K562 (cell line): ENCODE results near the gene DAB1. TPM values are rescaled to one million over a fixed set of nuclear protein-coding genes. Genes with fewer than 3 reads are reported as not detected.

Experiments used
- ATAC-seq: fragments of 200-7000 bp; cut with Tn5 transposase; 3 replicates; pipeline ENCODE4 v1.9.1; 2020; ENCODE audit warnings: moderate library complexity
- BruUV-seq: library from RNA; stranded (reverse); fragments of 400-500 nt; replicated peaks from 2 replicates; lab custom pipeline; 2021; lab: Mats Ljungman, UMichigan
- CTCF ChIA-PET: fragments of 300-600 bp; formaldehyde crosslinking; extraction: SDS; loops from one replicate; lab custom pipeline; 2021; ENCODE audit warnings: low intra/inter-chr PET ratio; lab: Yijun Ruan, JAX
- POLR2A ChIA-PET: fragments of 300-600, 350-650 bp; sonication (Branson Sonifier 250); formaldehyde crosslinking; extraction: SDS; loops from one replicate; lab custom pipeline; 2021; ENCODE audit warnings: antibody characterized with exemption, inconsistent platforms; lab: Yijun Ruan, JAX
- DNase-seq, 4 experiments: peaks; one replicate each; pipeline versions ENCODE4 v3.0.0 to v3.0.0-alpha.2; 2011 to 2018; ENCODE audit warnings: low spot score in 3 of 4, mixed read lengths in 3 of 4; ENCODE audit errors: extremely low read depth in 1 of 4
- FAIRE-seq: peaks from 2 replicates; lab custom pipeline; 2011; peaks lifted over from hg19 to GRCh38; lab: Jason Lieb, UNC
- H2AFZ ChIP-seq: 2 replicates; pipeline ENCODE4 v1.6.0; 2011; ENCODE audit warnings: low read depth, low read length, control low read depth, inconsistent platforms
- H3K27ac ChIP-seq: fragments of 200-600 bp; 3 replicates; pipeline ENCODE4 v1.8.0; 2011; ENCODE audit warnings: low read depth, mild to moderate bottlenecking, control low read depth, inconsistent platforms, low read length, moderate library complexity, mixed read lengths; ENCODE audit errors: extremely low read depth
- H3K27me3 ChIP-seq, 2 experiments: fragments of 300-600 bp in 1 of 2; 2 replicates in 1 of 2; 3 replicates in 1 of 2; pipeline versions ENCODE4 v1.6.0 to v1.8.0; 2011; ENCODE audit warnings: inconsistent platforms in 2 of 2, low read length in 2 of 2, mild to moderate bottlenecking in 1 of 2, mixed read lengths in 1 of 2, moderate library complexity in 1 of 2; ENCODE audit not compliant: control insufficient read depth in 2 of 2, insufficient read depth in 2 of 2
- H3K36me3 ChIP-seq: fragments of 300-600 bp; 3 replicates; pipeline ENCODE4 v1.8.0; 2011; ENCODE audit warnings: mild to moderate bottlenecking, low read length, inconsistent platforms; ENCODE audit not compliant: control insufficient read depth, insufficient read depth
- H3K4me1 ChIP-seq, 2 experiments: fragments of 200-600 bp in 1 of 2; replicated peaks in 1 of 2; 2 replicates in 1 of 2; 3 replicates in 1 of 2; pipeline versions ENCODE4 v1.5.1 to v1.8.0; 2011; ENCODE audit warnings: inconsistent platforms in 2 of 2, low read length in 2 of 2, mild to moderate bottlenecking in 1 of 2, mixed read lengths in 1 of 2, moderate library complexity in 1 of 2; ENCODE audit not compliant: control insufficient read depth in 2 of 2, insufficient read depth in 2 of 2
- H3K4me2 ChIP-seq: 2 replicates; pipeline ENCODE4 v1.6.1; 2011; ENCODE audit warnings: low read length, control low read depth, inconsistent platforms, mixed read lengths; ENCODE audit not compliant: insufficient read depth
- H3K4me3 ChIP-seq: fragments of 200-600 bp; sonication (generic), shearing (Covaris generic); 2 replicates; pipeline ENCODE4 v1.5.1; 2016; ENCODE audit warnings: control low read depth, inconsistent platforms
- H3K79me2 ChIP-seq: fragments of 200-600 bp; 3 replicates; pipeline ENCODE4 v1.8.0; 2011; ENCODE audit warnings: low read length, inconsistent platforms; ENCODE audit not compliant: control insufficient read depth, insufficient read depth
- H3K9ac ChIP-seq, 2 experiments: 2 replicates each; pipeline versions ENCODE4 v1.6.0 to v1.6.1; 2011; ENCODE audit warnings: low read depth in 2 of 2, low read length in 2 of 2, control low read depth in 1 of 2, inconsistent platforms in 1 of 2, mild to moderate bottlenecking in 1 of 2, mixed read lengths in 1 of 2; ENCODE audit not compliant: insufficient read depth in 1 of 2
- H3K9me1 ChIP-seq: one replicate; pipeline ENCODE4 v1.6.0; 2011; ENCODE audit warnings: inconsistent platforms, mild to moderate bottlenecking, low read length, moderate library complexity; ENCODE audit not compliant: control insufficient read depth, insufficient read depth
- H3K9me3 ChIP-seq: replicated peaks from 2 replicates; pipeline ENCODE4 v1.5.1; 2011; ENCODE audit warnings: low read depth, low read length, inconsistent platforms; ENCODE audit not compliant: control insufficient read depth, insufficient read depth
- H4K20me1 ChIP-seq: replicated peaks from 2 replicates; pipeline ENCODE4 v1.6.1; 2011; ENCODE audit warnings: low read length, inconsistent platforms, mixed read lengths; ENCODE audit not compliant: control insufficient read depth, insufficient read depth
- ATF1 ChIP-seq, 2 experiments: fragments of 450-650 bp in 1 of 2; IDR thresholded peaks; 2 replicates each; pipeline ENCODE4 v1.6.1; 2016; ENCODE audit warnings: missing compliant biosample characterization in 1 of 2, missing genetic modification characterization in 1 of 2
- CBX5 ChIP-seq: IDR thresholded peaks from 2 replicates; pipeline ENCODE4 v1.6.1; 2014; ENCODE audit warnings: low read depth, borderline replicate concordance
- CHAMP1 ChIP-seq: fragments of 450-650 bp; IDR thresholded peaks from 2 replicates; pipeline ENCODE4 v1.6.1; 2016; ENCODE audit warnings: mild to moderate bottlenecking
- CHCHD3 ChIP-seq: fragments of 250-450 bp; sonication (Bioruptor Pico); IDR thresholded peaks from 2 replicates; pipeline ENCODE4 v2.1.2; 2022; ENCODE audit warnings: mild to moderate bottlenecking
- HLTF ChIP-seq: fragments of 450-650 bp; IDR thresholded peaks from 2 replicates; pipeline ENCODE4 v1.6.1; 2016
- HNRNPK ChIP-seq: fragments of 200-400 bp; formaldehyde crosslinking; IDR thresholded peaks from one replicate; pipeline ENCODE4 v1.6.1; 2018; ENCODE audit warnings: mild to moderate bottlenecking, low read depth, low read length; ENCODE audit not compliant: poor library complexity, severe bottlenecking
- KHSRP ChIP-seq: fragments of 450-650 bp; IDR thresholded peaks from 2 replicates; pipeline ENCODE4 v1.6.1; 2017
- NCOA2 ChIP-seq, 2 experiments: fragments of 450-650 bp; IDR thresholded peaks; 2 replicates each; pipeline ENCODE4 v1.6.1; 2018; ENCODE audit warnings: mild to moderate bottlenecking in 2 of 2, moderate library complexity in 1 of 2; ENCODE audit not compliant: partially characterized antibody in 2 of 2
- NCOR1 ChIP-seq: fragments of 450-650 bp; IDR thresholded peaks from 2 replicates; pipeline ENCODE4 v1.6.1; 2016; ENCODE audit warnings: mild to moderate bottlenecking, moderate library complexity
- NFE2L1 ChIP-seq: fragments of 450-650 bp; IDR thresholded peaks from 2 replicates; pipeline ENCODE4 v1.6.1; 2016; ENCODE audit warnings: missing genetic modification characterization, low read depth, mild to moderate bottlenecking, missing compliant biosample characterization, moderate library complexity, borderline replicate concordance
- PCBP2 ChIP-seq: fragments of 200-400 bp; formaldehyde crosslinking; IDR thresholded peaks from 2 replicates; pipeline ENCODE4 v1.6.1; 2018; ENCODE audit warnings: low read length, low read depth, mild to moderate bottlenecking, moderate library complexity; ENCODE audit not compliant: poor library complexity, severe bottlenecking
- PHB2 ChIP-seq: fragments of 450-650 bp; IDR thresholded peaks from 2 replicates; pipeline ENCODE4 v1.6.1; 2017; ENCODE audit warnings: low read depth
- RAD51 ChIP-seq: fragments of 450-650 bp; IDR thresholded peaks from 2 replicates; pipeline ENCODE4 v1.7.1; 2016; ENCODE audit warnings: low read depth, mild to moderate bottlenecking, borderline replicate concordance
- SIRT6 ChIP-seq: IDR thresholded peaks from one replicate; pipeline ENCODE4 v1.6.1; 2012; ENCODE audit warnings: low read depth, mild to moderate bottlenecking, control low read depth, inconsistent platforms, low read length, moderate library complexity
- ZNF197 ChIP-seq: fragments of 200-800 bp; sonication (Bioruptor generic); IDR thresholded peaks from 2 replicates; pipeline ENCODE4 v1.6.1; 2016; ENCODE audit warnings: low read depth, missing genetic modification characterization, missing compliant biosample characterization
- ZNF280B ChIP-seq: fragments of 250-450 bp; sonication (Bioruptor Pico); IDR thresholded peaks from 2 replicates; pipeline ENCODE4 v1.5.1; 2021; ENCODE audit warnings: mild to moderate bottlenecking
- ZNF57 ChIP-seq: fragments of 450-650 bp; formaldehyde crosslinking; IDR thresholded peaks from 2 replicates; pipeline ENCODE4 v1.4.0; 2020; ENCODE audit warnings: mild to moderate bottlenecking, moderate library complexity
- ZNF584 ChIP-seq: fragments of 200-800 bp; sonication (Bioruptor generic); IDR thresholded peaks from 2 replicates; pipeline ENCODE4 v1.6.1; 2016; ENCODE audit warnings: low read depth, mild to moderate bottlenecking, missing genetic modification characterization, missing compliant biosample characterization
- ZNF77 ChIP-seq: fragments of 250-450 bp; sonication (Bioruptor Pico); IDR thresholded peaks from 2 replicates; pipeline ENCODE4 v1.5.0; 2020
- WGBS: fragments of 100-300 bp; shearing (Covaris generic); methylation state at CpG from one replicate; pipeline ENCODE4 v1.1.6; 2016; ENCODE audit warnings: low coverage, mixed read lengths; ENCODE audit not compliant: insufficient coverage; ENCODE audit errors: missing lambda C conversion rate; 5-methylcytosine and 5-hydroxymethylcytosine counted together
- in situ Hi-C: fragments of 300-500 bp; cut with MboI; formaldehyde crosslinking; loops from 4 replicates; pipeline ENCODE4 v1.15.0; 2018; ENCODE audit warnings: inconsistent platforms, mixed read lengths
- intact Hi-C: fragments of 100-400 bp; cut with micrococcal nuclease; formaldehyde crosslinking; loops from 2 replicates; pipeline ENCODE4 v1.14.2; 2022
- polyA plus RNA-seq, 8 experiments: library from polyadenylated mRNA; depleted of rRNA in 4 of 8; stranded (reverse) in 5 of 8; unstranded in 3 of 8; fragments of >200 nt; fragmentation: Nextera tagmentation in 2 of 8; fragmentation: Illumina TruSeq in 1 of 8; extraction: Ambion mirVana in 2 of 8; extraction: Trizol in 1 of 8; gene quantifications; 2 replicates each; pipeline versions ENCODE4 v1.2.1 to v1.2.3, GENCODE V29; 2011 to 2014; ENCODE audit warnings: inconsistent platforms in 1 of 8, missing spikeins in 1 of 8
- total RNA-seq, 7 experiments: library from RNA; depleted of rRNA in 6 of 7; stranded (reverse); fragments of >200 nt in 6 of 7; fragmentation: Illumina TruSeq in 2 of 7; extraction: Trizol in 2 of 7; gene quantifications; 2 replicates each; pipeline versions ENCODE4 v1.2.1 to v1.2.3, GENCODE V29; 2011 to 2021; ENCODE audit warnings: low replicate concordance in 1 of 7

Gene DAB1
- total and polyA plus RNA-seq, 9 of the 15 experiments (the other 6 are each of a cell fraction or from before 2014, with no cell fraction given), result not detected

GRCh38 chr1:57337623-57338022 is 86.2 kb downstream of the DAB1 start (continued):
- no peak for TF ChIP-seq ZNF197 (CRISPR knock-in tag)
- TF ChIP-seq HNRNPK, result no peak
- TF ChIP-seq ZNF57 (CRISPR knock-in tag), result no peak
- no peak for TF ChIP-seq CHAMP1

- Histone ChIP-seq H3K4me3 (no peak overlapping the region), H3K9me1 (no peaks in the 10 kb centered on the region), H2AFZ (no peak overlapping the region), H3K4me1 (no peaks in the 10 kb centered on the region), H3K9me3 (no peaks in the 10 kb centered on the region), H3K27me3 (peaks cover 0 to 4% of the 10 kb centered on the region in 2 experiments; a peak in 2 of 5 replicates), H3K79me2 (no peaks in the 10 kb centered on the region), H3K4me2 (no peak overlapping the region), H4K20me1 (no peaks in the 10 kb centered on the region), H3K36me3 (no peaks in the 10 kb centered on the region), H3K27ac (no peak overlapping the region), H3K9ac (no peak overlapping the region)
- no peak for DNase-seq
- POLR2A ChIA-PET, result no interaction called here
- BruUV-seq, result no TSS peak
- intact Hi-C loops, result no loop called here
- 0% methylated on average over 2 of the region's 2 CpGs for WGBS
- TF ChIP-seq CBX5 (no peak), NFE2L1 (tag) (no peak), RAD51 (no peak), PCBP2 (no peak), NCOA2 (IDR thresholded peaks at IDR 0.05; ENCODE audit: partially characterized antibody in 2 of 2) (no peak), CHCHD3 (CRISPR knock-in tag) (no peak), ZNF280B (CRISPR knock-in tag) (no peak), ZNF77 (CRISPR knock-in tag) (no peak), HLTF (no peak), ATF1 (CRISPR knock-in tag; IDR thresholded peaks at IDR 0.05) (no peak), ATF1 (tag; IDR thresholded peaks at IDR 0.05) (no peak), SIRT6 (no peak), ZNF584 (CRISPR knock-in tag) (no peak), PHB2 (no peak), NCOR1 (no peak), KHSRP (no peak)
- in situ Hi-C loops, result no loop called here
- no peak for ATAC-seq
- CTCF ChIA-PET, result no interaction called here
- no peak for FAIRE-seq
Observed at GRCh38 chr1:57336793-57337192, 87.1 kb downstream of the DAB1 start.
